DOHH2 (cell line): Measurements from ENCODE around the gene BCORL1.

Experiments
- EZH2phosphoT487 ChIP-seq: fragments of 200-600 bp; sonication (generic); IDR thresholded peaks from 2 replicates; pipeline ENCODE4 v1.6.1; 2017; ENCODE audit warnings: borderline replicate concordance, mild to moderate bottlenecking, antibody characterized with exemption, low read length, moderate library complexity, mixed read lengths
- TF ChIP-seq, protein P1 (sequence below): fragments of 200-600 bp; sonication (generic); IDR thresholded peaks from one replicate; pipeline ENCODE4 v1.5.1; 2014; ENCODE audit warnings: antibody characterized with exemption, mild to moderate bottlenecking, low read depth, low read length; ENCODE audit not compliant: poor library complexity, severe bottlenecking

DNA sequence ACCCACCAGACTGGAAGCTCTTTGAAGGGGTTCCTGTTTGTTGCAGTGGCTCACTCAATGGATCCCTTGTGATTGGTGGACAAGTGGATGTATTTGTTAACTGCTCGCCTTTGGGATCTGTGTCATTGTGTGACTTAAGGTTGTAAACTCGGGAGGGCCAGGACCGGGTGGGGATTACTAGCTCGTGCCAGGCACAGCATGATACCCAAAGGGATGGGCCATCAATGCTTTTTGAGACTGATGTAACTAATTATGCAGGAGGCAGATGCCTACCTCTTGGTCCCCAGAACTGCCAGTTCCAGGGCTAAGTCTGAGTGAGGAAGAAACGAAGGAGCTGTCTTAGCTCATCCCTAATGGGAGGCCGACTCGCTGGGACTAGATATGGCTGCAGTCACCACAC, 48.7 kb upstream of the BCORL1 start:
- TF ChIP-seq, protein P1, sequence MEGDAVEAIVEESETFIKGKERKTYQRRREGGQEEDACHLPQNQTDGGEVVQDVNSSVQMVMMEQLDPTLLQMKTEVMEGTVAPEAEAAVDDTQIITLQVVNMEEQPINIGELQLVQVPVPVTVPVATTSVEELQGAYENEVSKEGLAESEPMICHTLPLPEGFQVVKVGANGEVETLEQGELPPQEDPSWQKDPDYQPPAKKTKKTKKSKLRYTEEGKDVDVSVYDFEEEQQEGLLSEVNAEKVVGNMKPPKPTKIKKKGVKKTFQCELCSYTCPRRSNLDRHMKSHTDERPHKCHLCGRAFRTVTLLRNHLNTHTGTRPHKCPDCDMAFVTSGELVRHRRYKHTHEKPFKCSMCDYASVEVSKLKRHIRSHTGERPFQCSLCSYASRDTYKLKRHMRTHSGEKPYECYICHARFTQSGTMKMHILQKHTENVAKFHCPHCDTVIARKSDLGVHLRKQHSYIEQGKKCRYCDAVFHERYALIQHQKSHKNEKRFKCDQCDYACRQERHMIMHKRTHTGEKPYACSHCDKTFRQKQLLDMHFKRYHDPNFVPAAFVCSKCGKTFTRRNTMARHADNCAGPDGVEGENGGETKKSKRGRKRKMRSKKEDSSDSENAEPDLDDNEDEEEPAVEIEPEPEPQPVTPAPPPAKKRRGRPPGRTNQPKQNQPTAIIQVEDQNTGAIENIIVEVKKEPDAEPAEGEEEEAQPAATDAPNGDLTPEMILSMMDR, result no peak
- TF ChIP-seq EZH2phosphoT487, result no peak
